Neural crest cell (in vitro differentiated cells): ENCODE data around the gene COL5A1. TPM values are rescaled to one million over a fixed set of nuclear protein-coding genes. Genes with fewer than 3 reads are reported as not detected.

Experiments used
- DNase-seq: peaks from one replicate; pipeline ENCODE4 v3.0.0; 2021; ENCODE audit warnings: low read depth, mixed read lengths, low spot score
- H3K27ac Mint-ChIP-seq: one replicate; pipeline ENCODE4 v1.8.0; 2021; ENCODE audit warnings: mild to moderate bottlenecking, mixed read lengths; ENCODE audit not compliant: unreplicated experiment
- H3K27me3 Mint-ChIP-seq: 2 replicates; pipeline ENCODE4 v1.8.0; 2021; ENCODE audit warnings: low read depth, mild to moderate bottlenecking, mixed read lengths
- H3K36me3 Mint-ChIP-seq: 2 replicates; pipeline ENCODE4 v1.8.0; 2021; ENCODE audit warnings: low read depth, mild to moderate bottlenecking, mixed read lengths
- H3K4me1 Mint-ChIP-seq: 2 replicates; pipeline ENCODE4 v1.8.0; 2021; ENCODE audit warnings: mixed read lengths
- H3K4me3 Mint-ChIP-seq: one replicate; pipeline ENCODE4 v1.8.0; 2021; ENCODE audit warnings: mild to moderate bottlenecking, mixed read lengths
- H3K9me3 Mint-ChIP-seq: 2 replicates; pipeline ENCODE4 v1.8.0; 2021; ENCODE audit warnings: mixed read lengths
- total RNA-seq: library from RNA; stranded (reverse); gene quantifications from 2 replicates; pipeline ENCODE4 v1.2.1, GENCODE V29; 2021
- TF ChIP-seq, protein P1 (sequence below): fragments of 200-600 bp; sonication (generic); conservative IDR thresholded peaks from 2 replicates; pipeline ENCODE4 v1.5.0; 2021; ENCODE audit warnings: antibody characterized with exemption, mild to moderate bottlenecking

Gene COL5A1
- total RNA-seq, 1 donor from 2014 or later, result 19.4 TPM

- TF ChIP-seq, protein P1, sequence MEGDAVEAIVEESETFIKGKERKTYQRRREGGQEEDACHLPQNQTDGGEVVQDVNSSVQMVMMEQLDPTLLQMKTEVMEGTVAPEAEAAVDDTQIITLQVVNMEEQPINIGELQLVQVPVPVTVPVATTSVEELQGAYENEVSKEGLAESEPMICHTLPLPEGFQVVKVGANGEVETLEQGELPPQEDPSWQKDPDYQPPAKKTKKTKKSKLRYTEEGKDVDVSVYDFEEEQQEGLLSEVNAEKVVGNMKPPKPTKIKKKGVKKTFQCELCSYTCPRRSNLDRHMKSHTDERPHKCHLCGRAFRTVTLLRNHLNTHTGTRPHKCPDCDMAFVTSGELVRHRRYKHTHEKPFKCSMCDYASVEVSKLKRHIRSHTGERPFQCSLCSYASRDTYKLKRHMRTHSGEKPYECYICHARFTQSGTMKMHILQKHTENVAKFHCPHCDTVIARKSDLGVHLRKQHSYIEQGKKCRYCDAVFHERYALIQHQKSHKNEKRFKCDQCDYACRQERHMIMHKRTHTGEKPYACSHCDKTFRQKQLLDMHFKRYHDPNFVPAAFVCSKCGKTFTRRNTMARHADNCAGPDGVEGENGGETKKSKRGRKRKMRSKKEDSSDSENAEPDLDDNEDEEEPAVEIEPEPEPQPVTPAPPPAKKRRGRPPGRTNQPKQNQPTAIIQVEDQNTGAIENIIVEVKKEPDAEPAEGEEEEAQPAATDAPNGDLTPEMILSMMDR, result no peak
- DNase-seq, result no peak
- Mint-ChIP-seq H3K4me3 (no peak overlapping the region), H3K4me1 (peaks cover 13% of the 10 kb centered on the region), H3K27me3 (peaks cover 2% of the 10 kb centered on the region), H3K9me3 (peaks cover 16% of the 10 kb centered on the region), H3K36me3 (peaks cover 5% of the 10 kb centered on the region), H3K27ac (no peak overlapping the region)
These were observed 28.5 kb downstream of the COL5A1 start for GRCh38 chr9:134670042-134670525.

DNA sequence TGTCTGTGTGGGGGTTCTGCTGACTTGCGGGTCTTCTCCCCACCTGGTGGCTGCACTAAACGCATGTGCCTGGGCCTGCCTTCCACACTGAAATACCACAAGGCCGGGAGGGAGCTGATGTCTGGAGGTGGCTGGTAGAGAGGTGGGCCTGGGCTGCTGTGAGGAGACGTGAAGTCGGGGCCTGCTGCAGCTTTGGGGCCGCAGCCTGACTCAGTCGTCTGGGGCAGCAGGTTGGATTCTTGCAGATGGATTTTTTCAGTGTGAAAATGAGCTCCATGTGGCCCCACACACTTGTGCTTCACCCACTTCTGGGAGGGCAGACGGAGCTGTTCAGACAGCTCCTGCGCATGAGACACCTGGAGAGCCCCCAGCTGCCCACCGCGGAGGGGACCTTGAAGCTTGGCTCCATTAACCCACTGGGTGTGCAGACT, 29.3 kb downstream of the COL5A1 start:
- Mint-ChIP-seq H3K27ac (no peak overlapping the region), H3K4me1 (peaks cover 13% of the 10 kb centered on the region), H3K4me3 (no peak overlapping the region), H3K36me3 (peaks cover 5% of the 10 kb centered on the region), H3K9me3 (peaks cover 16% of the 10 kb centered on the region), H3K27me3 (peaks cover 2% of the 10 kb centered on the region)
- no peak for DNase-seq
- TF ChIP-seq, protein P1, result no peak

- Mint-ChIP-seq H3K4me3 (no peak overlapping the region), H3K4me1 (peaks cover 18% of the 10 kb centered on the region), H3K27me3 (peaks cover 3% of the 10 kb centered on the region), H3K36me3 (peaks cover 5% of the 10 kb centered on the region), H3K9me3 (peaks cover 16% of the 10 kb centered on the region), H3K27ac (no peak overlapping the region)
- DNase-seq, result no peak
- TF ChIP-seq, protein P1, result no peak
These were observed 29.9 kb downstream of the COL5A1 start for GRCh38 chr9:134671341-134672113.

- Mint-ChIP-seq H3K4me1 (peaks cover 28% of the 10 kb centered on the region), H3K27ac (no peak overlapping the region)
- DNase-seq, result no peak
These were observed 34.8 kb downstream of the COL5A1 start for GRCh38 chr9:134676361-134676760.

DNA sequence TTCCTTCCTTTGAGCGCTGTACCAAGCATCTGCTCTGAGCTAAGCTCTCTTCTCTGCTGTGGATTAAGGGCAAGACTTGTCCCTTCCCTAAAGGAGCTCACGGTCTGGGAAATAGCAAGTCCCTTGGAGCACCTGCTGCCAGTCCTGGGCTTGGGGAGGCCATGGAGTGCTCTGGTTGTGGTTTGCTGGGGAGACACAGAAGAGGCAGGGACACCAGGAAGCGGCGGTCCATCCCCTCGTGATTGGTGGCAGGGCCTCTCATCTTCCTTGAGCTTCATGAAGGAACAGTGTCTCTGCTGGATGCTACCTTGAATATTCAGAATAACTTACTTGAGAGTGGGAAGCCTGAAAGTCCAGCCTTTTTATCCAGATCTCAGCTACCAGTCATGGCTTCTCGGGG, 35.3 kb downstream of the COL5A1 start:
- Mint-ChIP-seq H3K4me1 (peaks cover 28% of the 10 kb centered on the region), H3K36me3 (peaks cover 2% of the 10 kb centered on the region), H3K27me3 (peaks cover 20% of the 10 kb centered on the region), H3K9me3 (peaks cover 6% of the 10 kb centered on the region), H3K4me3 (no peak overlapping the region), H3K27ac (no peak overlapping the region)
- TF ChIP-seq, protein P1, result no peak
- no peak for DNase-seq

More at GRCh38 chr9:134676361-134676760, 34.8 kb downstream of the COL5A1 start:
- no peak overlapping the region for H3K4me3 Mint-ChIP-seq
- H3K9me3 Mint-ChIP-seq, result peaks cover 6% of the 10 kb centered on the region
- H3K27me3 Mint-ChIP-seq, result peaks cover 16% of the 10 kb centered on the region
- TF ChIP-seq, protein P1, result no peak
- peaks cover 2% of the 10 kb centered on the region for H3K36me3 Mint-ChIP-seq
